Mesodermal cell (in vitro differentiated cells): ENCODE results near the gene PRLR.
"Not testable (repeated sequence)": the region's sequence is repeated elsewhere in the genome, so short reads cannot be mapped to it uniquely, and the experiment has no call there.

ENCODE experiments used
- H3K27ac ChIP-seq: 2 replicates; pipeline ENCODE4 v1.7.0; 2013; ENCODE audit warnings: mild to moderate bottlenecking, low read depth, low read length, moderate library complexity; ENCODE audit not compliant: severe bottlenecking
- H3K36me3 ChIP-seq: 2 replicates; pipeline ENCODE4 v1.7.1; 2013; ENCODE audit warnings: mild to moderate bottlenecking, low read length, moderate library complexity; ENCODE audit not compliant: control insufficient read depth, insufficient read depth
- H3K4me1 ChIP-seq: one replicate; pipeline ENCODE4 v1.7.1; 2013; ENCODE audit warnings: mild to moderate bottlenecking, low read length; ENCODE audit not compliant: insufficient read depth, control insufficient read depth, poor library complexity, severe bottlenecking
- H3K4me3 ChIP-seq: 2 replicates; pipeline ENCODE4 v1.7.0; 2013; ENCODE audit warnings: low read length, control low read depth, mild to moderate bottlenecking; ENCODE audit not compliant: insufficient read depth, poor library complexity, severe bottlenecking; ENCODE audit errors: extremely low read depth
- H3K9me3 ChIP-seq: 2 replicates; pipeline ENCODE4 v1.7.1; 2013; ENCODE audit warnings: mild to moderate bottlenecking, low read length, moderate library complexity; ENCODE audit not compliant: control insufficient read depth
- WGBS, 2 experiments: methylation state at CpG; one replicate each; pipeline ENCODE4 v1.1.5; 2013; ENCODE audit warnings: missing lambda C conversion rate in 2 of 2; ENCODE audit not compliant: insufficient coverage in 2 of 2; 5-methylcytosine and 5-hydroxymethylcytosine counted together

Gene PRLR

GRCh38 chr5:35127006-35127405 lies 103.3 kb downstream of the PRLR start:
- 70 to 89% methylated on average over 1 of the region's 1 CpG for WGBS, 2 experiments
- Histone ChIP-seq H3K4me3 (no peak overlapping the region), H3K27ac (no peak overlapping the region), H3K36me3 (no peaks in the 10 kb centered on the region), H3K9me3 (no peaks in the 10 kb centered on the region), H3K4me1 (peaks cover 17% of the 10 kb centered on the region)

DNA sequence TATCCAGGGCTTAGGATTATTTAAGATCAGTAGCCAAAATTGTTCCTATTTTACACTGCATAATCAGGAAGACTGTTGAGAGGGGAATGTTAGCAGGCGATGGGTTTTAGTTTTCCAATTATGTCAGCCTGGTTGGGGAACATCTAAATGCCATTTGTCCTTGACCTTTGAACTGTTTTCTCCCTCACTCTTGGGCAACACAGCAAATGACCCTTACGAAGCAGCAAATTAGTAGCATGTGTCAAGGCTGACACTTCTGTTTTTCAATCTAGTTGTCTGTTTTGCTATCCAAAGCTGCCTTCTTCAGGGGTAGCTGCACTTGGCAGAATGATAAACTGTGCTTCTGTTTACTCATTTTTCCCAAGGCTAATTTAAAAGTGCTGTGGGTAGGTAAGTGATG lies 104.5 kb downstream of the PRLR start:
- Histone ChIP-seq H3K4me1 (peaks cover 12% of the 10 kb centered on the region), H3K4me3 (no peak overlapping the region), H3K9me3 (no peaks in the 10 kb centered on the region), H3K27ac (no peak overlapping the region), H3K36me3 (no peaks in the 10 kb centered on the region)
- 89 to 100% methylated on average over 1 of the region's 2 CpGs for WGBS, 2 experiments

GRCh38 chr5:35124932-35125331 lies 105.4 kb downstream of the PRLR start:
- H3K4me1 ChIP-seq = peaks cover 9% of the 10 kb centered on the region
- no peak overlapping the region for H3K4me3 ChIP-seq
- no peaks in the 10 kb centered on the region for H3K36me3 ChIP-seq
- no peaks in the 10 kb centered on the region for H3K9me3 ChIP-seq
- no peak overlapping the region for H3K27ac ChIP-seq
- WGBS, 2 experiments = 80 to 92% methylated on average over 1 to 2 of the region's 2 CpGs

- H3K4me3 ChIP-seq = no peak overlapping the region
- WGBS, 2 experiments = 83 to 100% methylated on average over 1 of the region's 2 CpGs
- no peaks in the 10 kb centered on the region for H3K4me1 ChIP-seq
- H3K27ac ChIP-seq = no peak overlapping the region
- H3K36me3 ChIP-seq = no peaks in the 10 kb centered on the region
- H3K9me3 ChIP-seq = no peaks in the 10 kb centered on the region
These were observed 107.5 kb downstream of the PRLR start for GRCh38 chr5:35122819-35123218.

DNA sequence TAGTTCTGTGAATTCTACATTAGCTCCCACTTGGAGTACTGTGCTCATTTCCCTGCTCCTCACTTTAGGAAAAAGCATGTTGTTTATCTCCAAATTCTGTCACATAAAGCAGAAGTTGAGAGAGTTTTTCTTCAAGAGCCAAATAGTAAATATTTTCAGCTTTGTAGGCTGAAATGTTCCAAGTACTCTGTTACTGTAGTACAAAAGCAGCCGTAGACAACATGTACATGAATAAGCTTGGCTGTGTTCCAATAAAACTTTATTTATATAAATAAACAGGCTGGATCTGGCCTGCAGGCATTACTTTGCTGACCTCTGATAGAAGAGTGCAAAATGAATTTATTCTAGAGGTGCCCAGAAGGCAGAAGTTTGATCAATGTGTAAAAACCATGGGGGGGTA lies 109.6 kb downstream of the PRLR start:
- Histone ChIP-seq H3K9me3 (no peaks in the 10 kb centered on the region), H3K36me3 (no peaks in the 10 kb centered on the region), H3K4me3 (no peak overlapping the region), H3K4me1 (no peaks in the 10 kb centered on the region), H3K27ac (no peak overlapping the region)
- WGBS, 2 experiments = no CpG with 5 or more reads among the region's 1 CpG

GRCh38 chr5:35117967-35118366 lies 112.3 kb downstream of the PRLR start:
- WGBS, 2 experiments = 93 to 100% methylated on average over 3 to 4 of the region's 6 CpGs
- no peak overlapping the region for H3K4me3 ChIP-seq
- no peak overlapping the region for H3K27ac ChIP-seq
- H3K36me3 ChIP-seq = no peaks in the 10 kb centered on the region
- H3K4me1 ChIP-seq = no peaks in the 10 kb centered on the region
- H3K9me3 ChIP-seq = no peaks in the 10 kb centered on the region

GRCh38 chr5:35115920-35116319 lies 114.4 kb downstream of the PRLR start:
- Histone ChIP-seq H3K4me3 (no peak overlapping the region), H3K4me1 (no peaks in the 10 kb centered on the region), H3K27ac (no peak overlapping the region), H3K9me3 (no peaks in the 10 kb centered on the region), H3K36me3 (no peaks in the 10 kb centered on the region)

GRCh38 chr5:35114698-35115097 lies 115.6 kb downstream of the PRLR start:
- H3K4me3 ChIP-seq = no peak overlapping the region
- no peaks in the 10 kb centered on the region for H3K9me3 ChIP-seq
- 91 to 95% methylated on average over 4 of the region's 4 CpGs for WGBS, 2 experiments
- H3K36me3 ChIP-seq = no peaks in the 10 kb centered on the region
- no peaks in the 10 kb centered on the region for H3K4me1 ChIP-seq
- H3K27ac ChIP-seq = no peak overlapping the region

DNA sequence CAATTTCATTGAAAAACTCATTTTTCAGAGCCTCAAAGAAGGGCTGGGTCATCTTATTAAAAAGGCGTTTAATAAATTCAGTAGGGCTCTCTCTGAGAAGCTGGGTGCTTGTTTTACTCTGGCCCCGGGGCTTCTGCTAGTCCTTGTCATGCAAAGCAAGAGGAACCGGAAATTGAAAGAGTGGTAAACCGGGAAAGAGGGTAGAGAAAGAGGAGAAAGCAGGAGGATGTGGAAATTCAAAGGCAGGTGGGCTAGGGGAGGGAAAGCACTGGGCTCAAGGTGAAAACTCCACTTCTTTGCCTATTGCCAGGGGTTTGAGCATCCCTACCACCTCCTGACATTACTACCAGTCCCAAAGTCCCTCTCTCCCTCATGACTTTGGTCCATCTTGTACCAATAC lies 118.0 kb downstream of the PRLR start:
- no peaks in the 10 kb centered on the region for H3K4me1 ChIP-seq
- H3K9me3 ChIP-seq = no peaks in the 10 kb centered on the region
- H3K27ac ChIP-seq = no peak overlapping the region
- no peaks in the 10 kb centered on the region for H3K36me3 ChIP-seq
- WGBS, 2 experiments = 20 to 44% methylated on average over 2 to 4 of the region's 4 CpGs
- H3K4me3 ChIP-seq = no peak overlapping the region

DNA sequence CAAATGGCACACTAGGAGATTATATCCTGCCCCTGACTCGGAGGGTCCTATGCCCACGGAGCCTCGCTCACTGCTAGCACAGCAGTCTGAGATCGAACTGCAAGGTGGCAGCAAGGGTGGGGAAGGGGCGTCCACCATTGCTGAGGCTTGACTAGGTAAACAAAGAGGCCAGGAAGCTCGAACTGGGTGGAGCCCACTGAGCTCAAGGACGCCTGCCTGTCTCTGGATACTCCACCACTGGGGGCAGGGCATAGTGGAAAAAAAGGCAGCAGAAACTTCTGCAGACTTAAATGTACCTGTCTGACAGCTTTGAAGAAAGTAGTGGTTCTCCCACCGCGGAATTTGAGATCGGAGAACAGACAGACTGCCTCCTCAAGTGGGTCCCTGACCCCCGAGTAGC lies 125.7 kb downstream of the PRLR start:
- not testable (repeated sequence) for H3K4me3 ChIP-seq, H3K4me1 ChIP-seq, H3K36me3 ChIP-seq, H3K9me3 ChIP-seq, H3K27ac ChIP-seq
- WGBS, 2 experiments = 77 to 82% methylated on average over 10 to 11 of the region's 11 CpGs

DNA sequence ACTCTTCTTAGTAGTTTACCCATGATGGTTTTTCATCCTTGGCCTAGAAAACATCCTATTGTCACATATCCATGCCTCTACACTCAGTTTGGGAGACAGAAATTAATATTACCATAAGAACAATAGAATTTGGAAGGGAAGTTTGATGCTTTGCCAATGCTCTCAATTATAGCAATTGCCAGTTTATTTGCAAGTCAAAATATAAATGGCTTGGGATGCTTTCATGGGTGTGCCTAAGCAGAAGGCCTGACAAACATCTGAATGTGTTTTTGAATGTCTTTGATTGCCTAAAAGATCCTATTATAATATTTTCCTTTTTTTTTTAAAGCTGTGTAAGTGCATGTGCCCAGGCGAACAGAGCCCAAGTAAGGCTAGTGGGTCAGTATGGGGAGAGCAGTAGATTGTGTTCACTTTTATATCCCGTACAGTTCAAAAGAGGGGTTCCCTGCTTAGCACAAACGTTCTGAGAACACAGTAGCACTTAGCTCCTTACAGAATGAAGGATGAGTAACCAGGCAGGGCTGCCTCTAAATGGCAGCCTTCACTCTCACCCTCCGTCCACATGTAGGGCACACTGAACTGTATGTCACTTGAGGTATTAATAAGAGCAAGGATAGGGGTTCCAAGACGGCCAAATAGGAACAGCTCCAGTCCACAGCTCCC lies 126.5 kb downstream of the PRLR start:
- H3K9me3 ChIP-seq = no peaks in the 10 kb centered on the region
- WGBS, 2 experiments = 93 to 100% methylated on average over 1 to 2 of the region's 5 CpGs

More for the DNA sequence above, 126.5 kb downstream of the PRLR start:
- no peaks in the 10 kb centered on the region for H3K36me3 ChIP-seq
- no peak overlapping the region for H3K27ac ChIP-seq
- H3K4me1 ChIP-seq = no peaks in the 10 kb centered on the region
- no peak overlapping the region for H3K4me3 ChIP-seq
